ENCODE measurements around the gene CXorf65. TPM values are rescaled to one million over a fixed set of nuclear protein-coding genes. Genes with fewer than 3 reads are reported as not detected.
A peak's percentile ranks its signal among the peaks of the same experiment; 100 is the strongest.

CXorf65 gene
- total RNA-seq, 1 donor from 2014 or later, result not detected

DNA sequence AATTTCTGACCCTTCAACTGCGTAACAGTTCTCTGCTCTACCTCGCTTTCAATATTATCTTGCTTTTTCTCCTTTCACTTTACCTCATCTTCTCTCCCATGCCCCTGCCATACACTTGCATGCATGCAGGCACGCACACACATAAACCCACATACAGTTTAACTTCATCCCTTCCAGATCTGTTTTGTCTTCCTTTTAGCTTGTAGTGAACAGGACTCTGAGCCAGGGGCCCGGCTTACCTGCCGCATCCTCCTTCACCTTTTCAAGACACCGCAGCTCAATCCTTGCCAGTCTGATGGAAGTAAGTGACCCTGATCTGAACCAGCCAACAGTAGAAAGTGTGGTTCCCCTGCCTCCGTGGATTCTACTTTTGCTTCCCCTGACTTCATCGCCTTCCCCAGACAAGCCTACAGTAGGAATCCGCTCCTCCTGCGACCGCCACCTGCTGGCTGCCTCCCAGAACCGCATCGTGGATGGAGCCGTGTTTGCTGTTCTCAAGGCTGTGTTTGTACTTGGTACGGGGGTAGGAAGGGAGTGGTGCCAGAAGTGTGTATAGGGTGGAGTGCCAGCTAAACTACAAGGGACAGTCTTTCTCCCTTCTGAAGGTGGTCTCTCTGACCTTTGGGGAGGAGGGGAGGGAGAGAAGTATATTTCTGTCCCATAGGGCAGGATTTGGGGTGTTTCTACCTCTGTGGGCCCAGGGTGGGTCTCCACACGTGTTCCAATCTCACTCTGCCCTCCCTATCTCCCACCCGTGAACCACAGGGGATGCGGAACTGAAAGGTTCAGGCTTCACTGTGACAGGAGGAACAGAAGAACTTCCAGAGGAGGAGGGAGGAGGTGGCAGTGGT, 22.6 kb upstream of the CXorf65 start:
- H3K4me3 ChIP-seq, result no peak overlapping the region
- TF ChIP-seq, protein P1, sequence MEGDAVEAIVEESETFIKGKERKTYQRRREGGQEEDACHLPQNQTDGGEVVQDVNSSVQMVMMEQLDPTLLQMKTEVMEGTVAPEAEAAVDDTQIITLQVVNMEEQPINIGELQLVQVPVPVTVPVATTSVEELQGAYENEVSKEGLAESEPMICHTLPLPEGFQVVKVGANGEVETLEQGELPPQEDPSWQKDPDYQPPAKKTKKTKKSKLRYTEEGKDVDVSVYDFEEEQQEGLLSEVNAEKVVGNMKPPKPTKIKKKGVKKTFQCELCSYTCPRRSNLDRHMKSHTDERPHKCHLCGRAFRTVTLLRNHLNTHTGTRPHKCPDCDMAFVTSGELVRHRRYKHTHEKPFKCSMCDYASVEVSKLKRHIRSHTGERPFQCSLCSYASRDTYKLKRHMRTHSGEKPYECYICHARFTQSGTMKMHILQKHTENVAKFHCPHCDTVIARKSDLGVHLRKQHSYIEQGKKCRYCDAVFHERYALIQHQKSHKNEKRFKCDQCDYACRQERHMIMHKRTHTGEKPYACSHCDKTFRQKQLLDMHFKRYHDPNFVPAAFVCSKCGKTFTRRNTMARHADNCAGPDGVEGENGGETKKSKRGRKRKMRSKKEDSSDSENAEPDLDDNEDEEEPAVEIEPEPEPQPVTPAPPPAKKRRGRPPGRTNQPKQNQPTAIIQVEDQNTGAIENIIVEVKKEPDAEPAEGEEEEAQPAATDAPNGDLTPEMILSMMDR (IDR thresholded peaks at IDR 0.05), result peak; percentile 65
- ATAC-seq (peak; percentile 95), DNase-seq (peak; percentile 83)
- no peaks in the 10 kb centered on the region for H3K9me3 ChIP-seq
- H3K27me3 ChIP-seq, result no peaks in the 10 kb centered on the region
- peaks cover 32% of the 10 kb centered on the region for H3K36me3 ChIP-seq
- H3K4me1 ChIP-seq, result no peaks in the 10 kb centered on the region
- intact Hi-C loops (cut with DNase I), result no loop called here
- no peak overlapping the region for H3K27ac ChIP-seq

DNA sequence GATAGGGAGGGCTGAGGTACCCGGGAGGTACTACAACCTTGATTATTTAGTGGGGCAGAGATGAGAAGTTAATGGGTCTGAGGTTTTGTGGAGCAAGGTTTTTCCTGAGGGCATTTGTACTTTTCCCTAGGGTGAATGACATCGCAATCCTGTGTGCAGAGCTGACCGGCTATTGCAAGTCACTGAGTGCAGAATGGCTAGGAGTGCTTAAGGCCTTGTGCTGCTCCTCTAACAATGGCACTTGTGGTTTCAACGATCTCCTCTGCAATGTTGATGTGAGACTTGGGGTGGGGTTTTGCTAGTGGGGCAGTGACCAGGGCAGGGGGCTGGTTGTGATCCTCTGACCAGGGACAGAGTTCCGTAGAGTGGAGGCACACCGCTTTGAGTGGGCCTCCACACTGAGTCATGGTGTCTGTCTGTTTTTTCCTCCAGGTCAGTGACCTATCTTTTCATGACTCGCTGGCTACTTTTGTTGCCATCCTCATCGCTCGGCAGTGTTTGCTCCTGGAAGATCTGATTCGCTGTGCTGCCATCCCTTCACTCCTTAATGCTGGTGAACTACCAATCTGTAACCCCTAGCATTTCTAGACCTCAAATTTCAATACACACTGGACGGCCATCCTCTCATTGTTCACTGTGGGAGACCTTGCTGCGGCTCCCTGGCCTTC, 21.8 kb upstream of the CXorf65 start:
- Histone ChIP-seq H3K27ac (no peak overlapping the region), H3K4me1 (no peaks in the 10 kb centered on the region), H3K4me3 (no peak overlapping the region), H3K9me3 (no peaks in the 10 kb centered on the region), H3K27me3 (no peaks in the 10 kb centered on the region), H3K36me3 (peaks cover 36% of the 10 kb centered on the region)
- DNase-seq (no peak), ATAC-seq (no peak)
- intact Hi-C loops (cut with DNase I), result no loop called here
- TF ChIP-seq, protein P1 (IDR thresholded peaks at IDR 0.05), result no peak

DNA sequence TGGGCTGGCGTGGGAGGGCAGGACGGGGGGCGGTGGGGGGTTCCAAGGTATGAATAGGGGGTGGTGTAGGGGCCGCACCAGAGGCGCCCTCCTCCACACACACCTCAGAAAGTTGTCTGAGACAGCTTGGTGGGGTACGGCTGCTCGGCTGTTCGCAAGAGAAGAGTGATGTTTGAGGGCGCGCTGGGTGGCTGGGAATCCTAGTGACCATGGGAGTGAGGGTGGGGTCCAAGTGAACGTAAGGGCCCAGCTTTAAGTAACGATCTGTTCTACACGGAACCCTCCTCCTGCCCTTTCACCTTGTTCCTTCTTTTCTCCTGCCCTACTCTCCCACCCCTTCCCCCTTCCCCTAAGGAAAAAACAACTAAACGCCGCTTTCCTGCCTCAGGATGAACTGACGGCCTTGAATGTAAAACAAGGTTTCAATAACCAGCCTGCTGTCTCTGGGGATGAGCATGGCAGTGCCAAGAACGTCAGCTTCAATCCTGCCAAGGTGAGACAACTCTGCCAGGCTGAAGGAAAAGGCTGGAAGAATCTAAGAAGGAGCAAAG, 12.5 kb upstream of the CXorf65 start:
- ATAC-seq, result peak; percentile 43
- H3K4me1 ChIP-seq, result no peaks in the 10 kb centered on the region
- H3K9me3 ChIP-seq, result no peaks in the 10 kb centered on the region
- H3K27ac ChIP-seq, result peak overlapping the region; percentile 80
- intact Hi-C loops (cut with DNase I), result no loop called here
- H3K27me3 ChIP-seq, result no peaks in the 10 kb centered on the region
- DNase-seq, result no peak
- peak overlapping the region; percentile 58 for H3K4me3 ChIP-seq
- TF ChIP-seq, protein P1 (IDR thresholded peaks at IDR 0.05), result no peak
- peaks cover 29% of the 10 kb centered on the region for H3K36me3 ChIP-seq

DNA sequence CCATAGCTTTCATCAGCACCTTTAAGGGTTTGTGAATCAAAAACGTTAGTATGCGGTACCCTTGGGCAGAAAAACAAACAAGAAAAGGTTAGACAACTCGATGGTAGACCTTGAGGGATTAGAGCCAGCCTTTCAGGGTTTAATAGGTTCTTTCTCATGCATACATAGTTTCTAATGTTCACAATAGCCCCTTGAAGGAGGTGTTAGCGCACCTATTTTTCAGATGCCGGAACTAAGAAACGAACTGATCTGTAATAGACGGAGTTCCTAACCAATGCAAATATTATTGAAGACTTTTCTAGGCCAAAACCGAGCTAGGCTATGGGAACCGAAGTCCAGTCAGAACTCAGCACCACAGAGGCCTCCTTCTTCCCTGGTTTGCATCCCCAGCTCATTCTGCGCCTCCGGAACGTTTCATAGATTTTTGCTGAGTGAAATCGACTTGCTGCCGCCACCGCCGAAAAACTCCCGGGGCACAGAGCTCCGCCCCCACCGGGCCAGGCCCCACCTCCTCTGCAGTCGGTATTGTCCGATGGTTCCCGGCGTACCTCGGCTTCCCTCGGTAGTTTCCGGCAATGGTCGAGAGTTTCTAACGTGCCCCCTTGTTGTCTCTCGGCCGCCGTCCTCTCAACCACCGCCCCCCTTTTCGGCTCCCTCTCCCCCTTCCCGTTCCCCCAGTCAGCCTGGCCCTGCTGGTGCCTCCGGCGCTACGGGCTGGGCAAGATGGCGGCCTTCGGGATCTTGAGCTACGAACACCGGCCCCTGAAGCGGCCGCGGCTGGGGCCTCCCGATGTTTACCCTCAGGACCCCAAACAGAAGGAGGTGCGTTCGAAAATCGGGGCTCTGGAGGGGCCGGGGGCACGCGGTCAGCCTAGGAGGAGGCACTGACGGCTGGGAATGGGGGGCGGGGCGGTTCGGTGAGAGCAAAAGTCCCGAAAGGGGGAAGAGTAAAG, 11.8 kb upstream of the CXorf65 start, which contains the start of gene MED12:
Gene MED12 (plus strand): TSS at position 565 of the 953 bp plus-strand sequence. CDS start 159 bp downstream, at position 724.
- Histone ChIP-seq H3K9me3 (no peaks in the 10 kb centered on the region), H3K4me3 (peak within 1 kb of the TSS; percentile 58), H3K27ac (peak within 1 kb of the TSS; percentile 80), H3K27me3 (no peaks in the 10 kb centered on the region), H3K36me3 (peaks cover 22% of the 10 kb centered on the region), H3K4me1 (no peaks in the 10 kb centered on the region)
- ATAC-seq, result peak; percentile 98
- TF ChIP-seq, protein P1 (IDR thresholded peaks at IDR 0.05), result no peak
- DNase-seq, result peak; percentile 87
- intact Hi-C loops (cut with DNase I), result no loop called here

DNA sequence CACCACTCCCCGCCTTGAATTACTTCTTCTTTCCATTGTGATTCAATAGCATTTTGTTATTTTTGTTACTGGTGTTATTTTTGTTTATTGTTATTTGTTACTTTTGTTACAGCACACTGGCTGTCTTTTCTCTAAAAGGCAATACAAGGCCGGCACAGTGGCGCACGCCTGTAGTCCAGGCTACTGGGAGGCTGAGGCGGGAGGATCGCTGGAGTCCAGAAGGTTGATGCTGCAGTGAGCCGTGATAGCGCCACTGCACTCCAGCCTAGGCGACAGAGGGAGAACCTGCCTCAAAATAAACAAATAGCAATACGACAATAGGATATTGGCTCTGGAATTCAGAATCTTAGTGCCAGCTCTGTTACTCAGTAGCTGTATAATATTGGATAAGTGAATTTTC, 10.8 kb upstream of the CXorf65 start:
- intact Hi-C loops (cut with DNase I), result no loop called here
- H3K4me3 ChIP-seq, result no peak overlapping the region
- no peaks in the 10 kb centered on the region for H3K9me3 ChIP-seq
- H3K4me1 ChIP-seq, result no peaks in the 10 kb centered on the region
- ATAC-seq, result no peak
- no peak for DNase-seq
- peaks cover 13% of the 10 kb centered on the region for H3K36me3 ChIP-seq
- TF ChIP-seq, protein P1 (IDR thresholded peaks at IDR 0.05), result no peak
- H3K27me3 ChIP-seq, result no peaks in the 10 kb centered on the region
- H3K27ac ChIP-seq, result no peak overlapping the region
